ENCODE measurements around the gene SSH2. TPM values are rescaled to one million over a fixed set of nuclear protein-coding genes. Genes with fewer than 3 reads are reported as not detected.

The SSH2 gene
- polyA plus RNA-seq, 1 of the 3 experiments (the other 2 are of a cell fraction): 8.8 TPM

DNA sequence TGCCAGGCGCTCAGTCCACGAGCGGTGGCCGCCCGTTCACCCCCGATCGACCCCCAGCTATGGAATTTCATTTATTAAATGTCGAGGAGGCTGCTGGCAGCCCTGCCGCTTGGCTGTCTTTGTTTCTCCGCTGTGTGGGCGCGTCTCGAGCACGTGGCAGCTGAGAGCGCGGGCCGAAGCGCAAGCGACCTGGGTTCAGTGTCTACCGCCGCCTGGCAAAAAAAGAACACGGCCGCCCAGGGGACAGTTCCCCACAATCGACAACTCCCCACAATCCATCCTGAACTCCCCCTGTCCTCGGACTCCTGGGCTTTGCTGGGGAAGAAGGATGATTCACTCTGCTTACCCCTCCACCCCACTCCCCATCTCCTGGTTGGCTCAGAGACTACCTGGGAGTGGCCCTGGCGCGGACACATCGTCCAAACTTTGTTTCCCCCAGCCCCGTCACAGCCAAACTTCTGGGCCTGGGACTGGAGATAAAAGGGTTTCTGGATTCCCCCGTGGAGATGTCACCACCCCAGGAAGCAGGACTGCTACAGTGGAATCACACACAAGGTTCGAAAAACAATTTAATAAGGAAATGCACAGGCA is 338.8 kb downstream of the SSH2 start (continued):
- TF ChIP-seq MXI1 (IDR thresholded peaks at IDR 0.05; ENCODE audit: low read depth, low read length) (peak; percentile 90), EP300 (IDR thresholded peaks at IDR 0.05; ENCODE audit: borderline replicate concordance in 1 of 2, low read depth in 1 of 2, low read length in 1 of 2) (no peak), TAF1 (IDR thresholded peaks at IDR 0.05; ENCODE audit: borderline replicate concordance, low read depth, low read length) (0 out of 2 replicates have a peak, but pooled peaks have one; percentile 8), USF2 (IDR thresholded peaks at IDR 0.05; ENCODE audit: borderline replicate concordance, low read depth, low read length) (no peak), YY1 (IDR thresholded peaks at IDR 0.05; ENCODE audit: low read depth) (no peak)

DNA sequence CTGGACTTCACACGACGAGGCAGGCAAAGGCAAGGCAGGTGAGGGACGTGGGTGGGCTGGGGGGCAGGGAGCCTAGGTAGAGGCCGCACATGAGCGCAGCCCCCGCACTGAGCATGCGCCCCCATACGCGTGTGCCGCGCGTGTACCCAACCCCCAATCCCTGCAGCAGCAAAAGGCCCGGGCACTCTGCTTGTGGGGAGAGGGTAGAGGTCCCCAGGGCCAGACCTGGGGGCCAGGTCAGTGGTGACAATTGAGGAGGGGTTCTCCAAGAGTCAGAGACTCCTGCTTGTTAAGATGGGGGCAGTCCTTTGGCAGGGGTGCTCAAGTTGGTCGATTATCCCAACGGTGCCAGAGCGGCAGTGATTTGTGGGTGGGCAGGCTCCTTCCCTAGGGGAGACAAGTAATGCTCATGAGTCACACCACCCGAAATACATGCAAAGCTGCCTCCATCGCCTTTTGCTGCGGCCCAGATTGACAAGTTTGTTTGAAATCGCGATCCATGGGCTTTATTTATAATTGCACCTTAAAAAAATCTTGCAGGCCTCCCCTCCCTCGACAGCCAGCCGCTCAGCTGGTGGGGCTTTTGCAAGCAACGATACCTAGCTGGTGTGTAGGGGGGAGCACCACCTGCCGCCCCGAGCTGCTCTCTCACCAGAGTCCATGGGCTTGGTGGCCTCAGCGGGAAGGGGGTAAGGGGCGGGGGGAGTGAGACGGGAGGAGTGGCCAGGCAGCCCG is 339.4 kb downstream of the SSH2 start:
- POLR2A ChIA-PET: interaction anchor here (0.8 to 1.8 kb wide), 4 partner anchors 8 to 34 kb away, joined by 3 to 4 read pairs (median 4); no protein-coding TSS in a partner anchor
- no peaks in the 10 kb centered on the region for H3K36me3 ChIP-seq (replicated peaks in 1 of 2; ENCODE audit: control insufficient read depth in 1 of 2, insufficient read depth in 2 of 2, low read length in 1 of 2)
- DNase-seq: peak; percentile 83
- TF ChIP-seq, protein P1, sequence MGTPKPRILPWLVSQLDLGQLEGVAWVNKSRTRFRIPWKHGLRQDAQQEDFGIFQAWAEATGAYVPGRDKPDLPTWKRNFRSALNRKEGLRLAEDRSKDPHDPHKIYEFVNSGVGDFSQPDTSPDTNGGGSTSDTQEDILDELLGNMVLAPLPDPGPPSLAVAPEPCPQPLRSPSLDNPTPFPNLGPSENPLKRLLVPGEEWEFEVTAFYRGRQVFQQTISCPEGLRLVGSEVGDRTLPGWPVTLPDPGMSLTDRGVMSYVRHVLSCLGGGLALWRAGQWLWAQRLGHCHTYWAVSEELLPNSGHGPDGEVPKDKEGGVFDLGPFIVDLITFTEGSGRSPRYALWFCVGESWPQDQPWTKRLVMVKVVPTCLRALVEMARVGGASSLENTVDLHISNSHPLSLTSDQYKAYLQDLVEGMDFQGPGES (IDR thresholded peaks at IDR 0.05; ENCODE audit: low read depth, low read length): no peak
- TF ChIP-seq TCF12 (IDR thresholded peaks at IDR 0.05): no peak
- TF ChIP-seq FOSL2 (IDR thresholded peaks at IDR 0.05; ENCODE audit: borderline replicate concordance, low read depth): peak; percentile 23; the same call in 1 of the 2 replicates
- H3K79me2 ChIP-seq (ENCODE audit: insufficient read depth): peaks cover 43% of the 10 kb centered on the region
- H3F3A ChIP-seq (replicated peaks; ENCODE audit: insufficient read depth): peaks cover 29% of the 10 kb centered on the region
- H3K9me3 ChIP-seq: no peaks in the 10 kb centered on the region
- WGBS (ENCODE audit: low lambda C conversion rate): 31% methylated on average over 18 of the region's 30 CpGs
- peaks cover 39 to 66% of the 10 kb centered on the region in 2 experiments for H3K4me1 ChIP-seq (ENCODE audit: control insufficient read depth in 1 of 2, insufficient read depth in 2 of 2, low read depth in 1 of 2, low read length in 1 of 2)
- H3K27ac ChIP-seq (ENCODE audit: low read depth in 2 of 2, low read length in 1 of 2): peak overlapping the region; percentile 64 to 91
- H3K4me2 ChIP-seq: peak overlapping the region; percentile 95
- peak overlapping the region; percentile 61; the same call in 1 of the 2 replicates for H3K9ac ChIP-seq
- 0 out of 2 replicates have a peak overlapping the region, but pooled peaks have one; percentile 91 for H2AFZ ChIP-seq (ENCODE audit: low read depth)
- H3K27me3 ChIP-seq (ENCODE audit: insufficient read depth): no peaks in the 10 kb centered on the region
- H3K4me3 ChIP-seq (ENCODE audit: low read depth in 2 of 2, low read length in 1 of 2): peak overlapping the region; percentile 56 to 91
- CTCF ChIA-PET: interaction anchor here (0.7 to 5.0 kb wide), 15 partner anchors 11 to 883 kb away, joined by 3 to 123 read pairs (median 8); partner anchors contain the start of genes ABHD15, CORO6 and TP53I13
- H4K20me1 ChIP-seq (ENCODE audit: insufficient read depth): peaks cover 34% of the 10 kb centered on the region
- no peaks in the 10 kb centered on the region for H3K9me2 ChIP-seq

Data from SK-N-SH (cell line).